ENCODE data around the gene SP2.

The SP2 gene

GRCh38 chr17:47967607-47968252, 71.7 kb downstream of the SP2 start:
- FAIRE-seq (no peak), DNase-seq (ENCODE audit: insufficient read length, low spot score) (peak; percentile 84)
- no peak for TF ChIP-seq POLR2A (IDR thresholded peaks at IDR 0.05; ENCODE audit: low read depth, low read length)

GRCh38 chr17:47968836-47969235, 72.8 kb downstream of the SP2 start:
- FAIRE-seq (no peak), DNase-seq (ENCODE audit: insufficient read length, low spot score) (no peak)
- TF ChIP-seq POLR2A (IDR thresholded peaks at IDR 0.05; ENCODE audit: low read depth, low read length), result no peak

- FAIRE-seq, result no peak
- no peak for DNase-seq (ENCODE audit: insufficient read length, low spot score)
These were observed 74.1 kb downstream of the SP2 start for GRCh38 chr17:47969930-47970724.

DNA sequence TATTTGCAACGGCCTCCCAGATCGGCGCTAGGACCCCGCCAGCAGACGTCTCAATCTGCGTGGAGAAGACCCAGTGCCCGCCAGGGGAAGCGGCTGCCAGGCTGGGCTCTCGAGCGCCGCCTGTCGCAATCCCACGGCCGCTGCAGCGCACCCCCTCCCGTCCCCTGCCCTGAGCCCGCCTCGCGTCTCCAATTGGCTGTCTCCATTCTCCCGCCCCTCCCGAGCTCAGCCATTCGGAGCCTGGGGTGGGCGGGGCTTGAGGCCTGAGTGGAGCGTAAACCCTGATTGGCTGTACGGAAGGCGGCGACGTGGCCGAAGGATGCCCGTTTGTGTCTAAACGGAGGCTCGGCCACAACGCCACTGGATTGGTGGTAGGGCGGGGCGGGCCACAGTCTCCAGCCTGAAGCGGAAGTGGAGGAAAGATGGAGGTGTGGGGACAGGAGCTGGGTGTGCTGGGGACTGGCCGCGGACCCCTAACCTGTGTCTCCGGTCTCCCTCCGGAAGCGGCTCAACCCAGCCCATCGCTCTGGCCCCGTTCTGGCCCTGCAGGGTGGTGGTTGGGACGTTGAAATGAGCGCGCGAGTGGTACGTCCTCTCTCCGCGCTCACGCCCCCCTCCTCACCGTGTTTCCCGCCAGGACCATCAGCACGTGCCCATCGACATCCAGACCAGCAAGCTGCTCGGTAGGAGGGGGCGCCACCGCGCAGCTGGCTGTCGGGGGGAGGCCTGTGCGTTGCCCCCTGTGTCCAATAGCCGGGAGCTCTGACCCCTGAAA, 74.9 kb downstream of the SP2 start, which contains the start of gene CDK5RAP3:
TSS of gene CDK5RAP3 (plus strand) at position 389 of the 775 bp plus-strand sequence. CDS start at position 423, 34 bp downstream.
- DNase-seq (ENCODE audit: insufficient read length, low spot score) (peak; percentile 96), FAIRE-seq (peak; percentile 79)
- peak; percentile 81 for TF ChIP-seq POLR2A (IDR thresholded peaks at IDR 0.05; ENCODE audit: low read depth, low read length)

More at GRCh38 chr17:47969930-47970724, 74.1 kb downstream of the SP2 start:
- TF ChIP-seq POLR2A (IDR thresholded peaks at IDR 0.05; ENCODE audit: low read depth, low read length), result 0 out of 2 replicates have a peak, but pooled peaks have one; percentile 8

DNA sequence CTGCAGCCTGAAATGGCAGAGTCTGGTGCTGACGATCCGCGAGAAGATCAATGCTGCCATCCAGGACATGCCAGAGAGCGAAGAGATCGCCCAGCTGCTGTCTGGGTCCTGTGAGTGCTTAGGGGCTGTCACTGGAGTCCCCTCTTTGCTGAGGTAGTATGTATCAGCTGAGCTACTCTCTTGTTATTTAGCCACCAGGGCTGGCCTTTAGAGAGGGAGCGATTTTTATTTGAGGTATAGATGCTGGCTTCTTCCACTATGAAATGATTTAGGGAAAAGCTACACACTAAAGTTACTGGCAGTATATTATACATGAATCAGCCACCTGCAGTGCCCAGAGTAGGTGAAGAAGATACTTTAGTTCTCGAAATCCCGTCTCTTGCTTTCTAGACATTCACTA, 77.5 kb downstream of the SP2 start:
- FAIRE-seq, result no peak

GRCh38 chr17:47975189-47975822, 79.3 kb downstream of the SP2 start:
- FAIRE-seq, result no peak
- no peak for TF ChIP-seq POLR2A (IDR thresholded peaks at IDR 0.05; ENCODE audit: low read depth, low read length)
- DNase-seq (ENCODE audit: insufficient read length, low spot score), result no peak

More for the DNA sequence above, 77.5 kb downstream of the SP2 start:
- TF ChIP-seq POLR2A (IDR thresholded peaks at IDR 0.05; ENCODE audit: low read depth, low read length), result no peak
- DNase-seq (ENCODE audit: insufficient read length, low spot score), result no peak

GRCh38 chr17:47975823-47976205, 79.8 kb downstream of the SP2 start:
- FAIRE-seq, result no peak
- DNase-seq (ENCODE audit: insufficient read length, low spot score), result no peak
- no peak for TF ChIP-seq POLR2A (IDR thresholded peaks at IDR 0.05; ENCODE audit: low read depth, low read length)

DNA sequence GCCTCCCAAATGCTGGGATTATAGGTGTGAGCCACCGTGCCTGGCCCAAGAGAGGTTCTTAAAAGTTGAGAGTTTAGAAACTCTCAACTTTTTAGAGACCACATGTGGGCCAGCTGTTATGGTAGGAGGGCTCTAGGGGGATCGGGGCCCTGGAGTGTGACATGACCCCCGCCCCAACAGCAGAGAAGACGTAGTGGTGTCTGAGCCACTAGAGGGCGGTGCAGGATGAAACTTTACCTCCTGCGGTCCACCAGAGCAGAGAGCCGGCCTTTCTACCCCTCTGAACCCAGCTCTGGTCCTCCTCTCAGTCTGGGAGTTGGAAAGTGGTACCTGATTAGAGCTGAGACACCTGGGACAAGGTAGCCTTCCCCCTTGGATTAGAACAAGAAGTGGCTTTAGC, 82.3 kb downstream of the SP2 start:
- FAIRE-seq, result no peak
- no peak for TF ChIP-seq POLR2A (IDR thresholded peaks at IDR 0.05; ENCODE audit: low read depth, low read length)
- peak; percentile 66 for DNase-seq (ENCODE audit: insufficient read length, low spot score)
